HTR-8/SVneo (cell line): ENCODE results near the gene RNASE2.
"Not testable (repeated sequence)": the region's sequence is repeated elsewhere in the genome, so short reads cannot be mapped to it uniquely, and the experiment has no call there.

ENCODE experiments used
- DNase-seq: peaks from one replicate; pipeline ENCODE4 v3.0.0; 2011; ENCODE audit warnings: low spot score, mixed read lengths; ENCODE audit not compliant: insufficient read length
- FAIRE-seq: peaks from 2 replicates; lab custom pipeline; 2011; peaks lifted over from hg19 to GRCh38; lab: Jason Lieb, UNC

Gene RNASE2

DNA sequence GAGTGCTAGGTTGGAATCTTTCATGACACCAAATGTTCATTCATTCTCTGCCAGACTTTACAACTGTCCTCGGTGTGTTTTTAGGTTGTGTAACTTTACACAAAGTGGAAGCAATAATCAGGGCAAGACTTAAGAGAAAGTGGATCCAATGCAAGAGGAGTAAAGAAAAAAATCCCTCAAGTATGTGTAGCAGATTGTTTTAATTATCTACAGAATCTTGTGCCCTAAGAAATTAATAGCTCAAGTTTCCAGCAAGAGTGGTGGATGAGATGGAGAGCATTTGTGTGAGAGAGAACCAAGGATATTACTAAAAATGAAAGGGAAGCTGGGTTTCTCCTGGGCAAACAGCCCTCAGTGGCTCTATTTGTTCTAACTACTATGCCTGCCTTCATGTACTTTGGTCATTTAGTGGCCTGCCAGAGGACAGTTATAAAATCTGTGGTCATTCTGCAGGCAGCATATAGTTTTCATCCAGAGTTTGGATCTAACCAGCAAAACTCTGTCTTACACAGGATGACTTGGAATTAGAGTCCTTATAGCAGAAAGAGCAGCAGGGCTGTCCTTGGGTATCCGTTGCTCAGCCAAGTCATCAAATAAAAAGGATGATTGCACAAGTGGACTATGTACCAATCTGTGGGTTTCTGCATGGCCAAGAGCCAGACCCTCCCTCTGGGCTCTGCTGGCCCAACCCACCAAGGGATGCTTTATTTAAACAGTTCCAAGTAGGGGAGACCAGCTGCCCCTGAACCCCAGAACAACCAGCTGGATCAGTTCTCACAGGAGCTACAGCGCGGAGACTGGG lies at the start of gene RNASE2:
Gene RNASE2, plus strand, starts transcription at position 752 of the 802 bp plus-strand sequence. CDS start 285 bp downstream, outside the sequence.
- FAIRE-seq, DNase-seq: not testable (repeated sequence)

DNA sequence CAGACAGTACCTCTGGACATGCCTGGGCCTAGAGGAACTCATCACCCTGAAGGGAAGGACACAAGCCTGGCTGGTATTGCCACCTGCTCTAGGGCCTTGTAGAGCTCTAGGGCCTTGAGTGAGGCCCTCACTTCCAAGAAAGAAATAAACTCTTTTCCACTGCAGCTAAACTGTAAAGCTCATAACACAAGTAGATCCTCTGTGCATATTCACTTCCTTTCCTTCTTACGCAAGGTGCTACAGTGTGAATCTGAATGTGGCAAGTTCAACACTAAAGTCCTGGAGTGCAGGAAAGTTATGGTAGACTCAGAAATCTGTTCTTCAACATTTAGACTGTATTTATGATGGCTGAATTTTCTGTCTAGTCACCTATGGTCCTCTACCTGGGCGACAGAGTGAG lies 49.6 kb upstream of the RNASE2 start:
- DNase-seq (no peak), FAIRE-seq (no peak)

DNA sequence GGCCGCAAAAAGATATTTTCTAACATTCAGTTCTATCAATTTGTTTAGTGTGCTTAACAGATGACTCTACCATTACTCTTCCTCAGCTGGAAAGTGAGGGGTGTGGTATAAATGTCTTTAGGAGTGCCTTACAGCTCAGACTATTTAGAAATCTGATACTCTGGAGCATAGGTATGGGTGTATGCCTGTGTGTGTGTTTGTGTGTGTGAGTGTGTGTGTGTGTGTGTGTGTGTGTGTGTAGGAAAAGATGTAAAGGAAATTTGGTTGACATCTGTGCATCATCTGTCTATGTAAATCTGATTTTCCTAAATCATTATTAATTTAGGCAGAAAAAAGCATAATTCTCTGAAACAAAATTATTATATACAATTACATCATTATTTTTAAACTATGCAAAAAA lies 48.1 kb upstream of the RNASE2 start:
- DNase-seq, result no peak
- FAIRE-seq, result no peak

DNA sequence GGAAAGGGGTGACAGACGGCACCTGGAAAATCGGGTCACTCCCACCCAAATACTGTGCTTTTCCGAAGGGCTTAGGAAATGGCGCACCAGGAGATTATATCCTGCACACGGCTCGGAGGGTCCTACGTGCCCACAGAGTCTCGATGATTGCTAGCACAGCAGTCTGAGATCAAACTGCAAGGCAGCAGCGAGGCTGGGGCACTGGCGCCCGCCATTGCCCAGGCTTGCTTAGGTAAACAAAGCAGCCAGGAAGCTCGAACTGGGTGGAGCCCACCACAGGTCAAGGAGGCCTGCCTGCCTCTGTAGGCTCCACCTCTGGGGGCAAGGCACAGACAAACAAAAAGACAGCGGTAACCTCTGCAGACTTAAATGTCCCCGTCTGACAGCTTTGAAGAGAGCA lies 44.5 kb upstream of the RNASE2 start:
- not testable (repeated sequence) for FAIRE-seq, DNase-seq

- FAIRE-seq, DNase-seq: not testable (repeated sequence)
These were observed 36.1 kb upstream of the RNASE2 start for GRCh38 chr14:20919038-20919756.

- DNase-seq, FAIRE-seq: not testable (repeated sequence)
These were observed 31.5 kb upstream of the RNASE2 start for GRCh38 chr14:20923766-20924297.

DNA sequence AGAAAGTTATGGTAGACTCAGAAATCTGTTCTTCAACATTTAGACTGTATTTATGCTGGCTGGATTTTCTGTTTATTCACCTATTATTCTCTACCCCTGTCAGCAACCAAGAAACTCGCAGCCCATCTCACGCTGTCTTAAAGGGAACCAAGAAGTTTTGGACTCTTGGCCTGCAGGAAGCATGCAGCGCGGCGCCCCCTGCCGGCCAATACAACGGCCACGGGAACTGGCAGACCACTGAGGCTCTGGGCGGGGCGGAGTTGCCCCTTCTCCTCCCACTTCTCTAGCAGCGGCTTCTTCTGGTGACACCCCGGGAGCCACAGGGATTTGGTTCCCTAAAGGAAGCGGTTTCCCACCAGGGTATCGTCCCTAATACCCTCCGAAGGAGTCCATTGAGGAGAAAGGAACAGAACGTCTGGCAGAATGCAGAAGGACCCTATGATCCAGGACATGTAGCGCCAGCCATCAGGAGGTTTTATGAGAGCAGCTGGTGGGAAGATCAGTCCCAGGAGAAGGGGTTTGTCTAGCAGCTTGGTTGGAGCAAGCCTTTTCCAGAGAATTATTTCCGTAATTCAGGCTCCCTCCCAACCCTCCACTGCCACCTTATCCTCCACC lies 21.0 kb upstream of the RNASE2 start:
- no peak for DNase-seq
- no peak for FAIRE-seq

DNA sequence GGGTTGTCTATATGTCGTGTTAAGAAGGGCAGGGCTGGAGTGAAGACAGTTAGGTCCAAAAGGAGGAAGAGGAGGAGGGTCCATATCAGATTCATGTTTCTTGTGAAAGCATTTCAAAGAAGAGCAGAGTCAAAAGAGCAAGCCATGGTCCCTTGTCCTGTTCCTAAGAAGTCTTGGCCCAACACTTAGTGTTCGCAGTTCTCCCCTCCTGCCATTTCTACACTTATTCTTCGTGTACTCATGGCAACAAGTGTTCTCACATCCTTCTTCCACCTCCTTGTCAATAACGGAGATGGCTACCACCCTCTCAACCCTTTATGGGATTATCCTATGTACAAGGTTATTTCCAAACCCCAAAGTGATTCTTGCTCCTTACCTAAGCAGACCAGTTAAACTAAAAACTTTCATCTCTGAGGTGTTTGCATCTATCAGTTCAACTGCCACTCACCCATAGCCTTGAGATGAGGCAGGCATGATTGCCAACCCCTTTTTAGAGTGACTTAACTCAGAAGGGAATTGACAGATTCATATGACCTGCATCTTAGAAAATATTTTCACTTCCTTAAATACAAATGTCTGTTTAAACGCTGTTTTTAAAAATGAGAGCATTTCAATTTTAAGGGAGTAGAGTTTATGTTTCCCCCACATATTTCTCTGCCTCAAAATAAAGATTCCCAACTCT lies 19.8 kb upstream of the RNASE2 start:
- DNase-seq (no peak), FAIRE-seq (no peak)

DNA sequence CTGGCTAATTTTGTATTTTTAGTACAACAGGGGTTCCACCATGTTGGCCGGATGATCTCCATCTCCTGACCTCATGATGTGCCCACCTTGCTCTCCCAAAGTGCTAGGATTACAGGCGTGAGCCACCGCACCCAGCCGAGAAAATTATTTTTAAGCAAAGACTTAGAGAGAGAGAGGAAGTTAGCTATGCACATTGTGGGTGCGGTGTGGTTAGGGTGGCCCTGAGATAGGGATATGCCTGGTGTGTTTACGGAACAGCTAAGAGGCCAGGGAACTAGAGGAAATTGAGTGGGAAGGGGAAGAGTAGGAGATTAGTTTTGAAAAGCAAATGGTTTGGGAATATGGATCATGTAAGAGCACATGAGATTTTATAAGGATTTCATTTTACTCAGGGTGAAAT lies 10.1 kb upstream of the RNASE2 start:
- not testable (repeated sequence) for FAIRE-seq, DNase-seq

DNA sequence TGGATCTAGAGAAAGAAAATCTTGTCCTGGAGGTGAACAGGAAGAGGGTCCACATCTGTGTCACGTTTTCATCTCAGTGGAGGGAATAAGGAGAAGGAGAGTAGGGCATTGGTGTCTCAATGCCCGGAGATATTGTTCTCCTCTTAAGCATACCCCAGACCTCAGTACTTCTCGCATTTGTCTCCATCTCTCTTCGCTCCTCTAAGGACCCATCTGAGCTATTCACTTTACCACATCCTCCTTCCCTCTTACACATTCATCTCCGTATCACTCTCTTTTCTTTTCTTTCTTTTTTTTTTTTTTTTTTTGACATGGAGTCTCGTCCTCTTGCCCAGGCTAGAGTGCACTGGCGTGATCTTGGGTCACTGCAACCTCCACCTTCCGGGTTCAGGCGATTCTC lies 8.6 kb upstream of the RNASE2 start:
- DNase-seq, result not testable (repeated sequence)
- peak; percentile 31 for FAIRE-seq

- not testable (repeated sequence) for FAIRE-seq, DNase-seq
These were observed 219 bp downstream of the RNASE2 start for GRCh38 chr14:20955538-20955873.

- DNase-seq (no peak), FAIRE-seq (no peak)
These were observed 1.2 kb downstream of the RNASE2 start for GRCh38 chr14:20956376-20956976.

DNA sequence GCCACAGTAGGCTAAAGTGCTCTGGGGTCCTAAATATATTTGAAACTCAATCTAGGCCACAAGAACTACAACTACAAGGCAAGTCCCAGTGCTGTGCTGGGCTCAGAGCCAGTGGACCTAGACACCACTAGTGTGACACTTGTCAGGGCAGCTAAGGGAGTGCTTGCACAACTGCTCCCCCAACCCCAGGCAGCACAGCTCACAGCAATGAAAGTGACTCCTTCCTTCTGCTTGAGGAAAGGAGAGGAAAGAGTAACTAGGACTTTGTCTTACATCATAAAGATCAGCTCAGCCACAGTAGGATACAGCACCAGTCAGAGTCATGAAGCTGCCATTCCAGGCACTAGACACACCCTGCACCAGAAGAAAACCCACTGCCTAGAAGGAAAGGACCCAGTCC lies 3.7 kb downstream of the RNASE2 start:
- FAIRE-seq, DNase-seq: not testable (repeated sequence)

GRCh38 chr14:20969336-20969735 lies 14.0 kb downstream of the RNASE2 start:
- DNase-seq, result no peak
- FAIRE-seq, result no peak

DNA sequence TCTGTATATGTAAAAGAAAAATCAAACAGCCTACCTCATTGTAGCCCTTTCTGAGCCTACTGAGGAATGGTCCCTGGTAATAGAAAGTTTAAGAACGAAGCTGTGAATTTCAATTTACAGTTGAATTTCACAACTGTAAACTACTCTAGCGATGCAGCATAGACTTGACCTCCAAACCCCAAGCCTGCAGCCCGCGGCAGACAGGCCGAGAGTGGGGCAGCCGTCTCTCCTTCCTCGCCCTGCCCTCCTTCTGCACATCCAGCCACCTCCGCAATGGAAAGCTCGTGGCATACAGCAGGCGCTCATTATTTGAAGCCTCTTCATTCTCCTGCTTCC lies 15.3 kb downstream of the RNASE2 start:
- FAIRE-seq (no peak), DNase-seq (no peak)

DNA sequence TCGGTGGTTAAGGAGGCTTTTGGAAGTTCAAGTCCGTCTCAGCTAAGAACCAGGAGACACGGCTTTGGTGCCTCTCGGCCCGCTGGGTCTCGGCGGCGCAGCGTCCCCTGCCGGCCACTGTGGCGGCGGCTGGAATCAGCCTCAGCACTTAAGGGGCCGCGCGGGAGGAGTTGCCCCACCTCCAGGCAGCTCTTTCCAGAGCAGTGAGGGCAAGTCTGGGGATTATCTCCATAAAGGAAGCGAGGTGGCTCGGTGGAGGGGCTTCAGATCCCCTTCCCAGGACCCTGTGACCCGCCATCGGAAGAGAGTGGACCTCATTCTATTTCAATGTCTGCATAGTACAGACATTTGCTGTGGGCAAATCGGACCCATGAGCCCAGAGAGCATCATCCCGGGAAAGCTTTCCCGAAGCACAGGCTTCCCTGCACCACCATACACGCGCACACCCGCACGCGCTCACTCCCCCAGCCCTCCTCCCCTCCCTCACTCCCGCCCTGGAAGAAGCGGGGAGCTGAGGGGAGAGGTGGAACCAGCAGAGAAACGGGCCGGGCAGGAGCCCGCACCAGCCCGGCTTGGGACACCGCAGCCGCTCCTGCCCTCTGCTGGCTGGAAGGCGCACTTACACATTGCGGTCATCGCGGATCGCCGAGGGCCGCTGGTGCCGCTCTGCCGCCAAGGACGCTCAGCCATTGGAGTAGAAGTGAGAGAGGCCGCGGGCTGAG lies 15.9 kb downstream of the RNASE2 start:
- DNase-seq (peak; percentile 60), FAIRE-seq (peak; percentile 74)

DNA sequence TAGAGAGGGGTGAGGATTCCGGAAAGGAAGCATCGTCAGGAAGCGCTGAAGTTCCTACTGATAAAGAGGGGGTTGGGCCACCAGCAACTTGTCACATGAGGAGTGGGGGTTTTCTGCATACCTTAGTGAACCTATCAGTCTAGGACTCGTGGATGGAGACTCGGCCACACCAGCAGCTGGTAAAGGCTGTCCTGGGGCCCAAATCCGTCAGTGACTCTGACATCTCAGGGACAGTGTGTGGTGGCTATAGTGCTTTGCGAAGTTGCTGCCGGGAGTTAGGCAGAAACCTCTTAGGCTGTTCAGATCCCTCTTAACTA lies 16.4 kb downstream of the RNASE2 start:
- DNase-seq (no peak), FAIRE-seq (no peak)

DNA sequence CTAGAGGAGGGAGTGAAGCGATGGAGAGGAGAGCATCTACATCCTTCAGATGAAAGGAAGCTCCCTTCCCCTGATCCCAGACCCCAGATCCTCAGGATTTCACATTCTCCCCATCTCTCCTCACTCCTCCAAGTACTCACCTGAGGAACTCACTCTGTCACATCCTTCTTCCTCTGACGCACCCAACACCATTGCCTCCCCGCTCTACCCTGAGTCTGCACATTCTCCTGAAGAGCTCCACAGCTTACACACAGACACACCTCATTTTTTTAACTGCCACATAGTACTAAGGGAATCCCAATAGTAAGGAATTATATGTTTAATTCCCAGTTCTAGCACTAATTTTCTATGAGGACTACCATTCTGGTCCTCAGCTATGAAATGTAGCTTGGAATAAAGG lies 18.2 kb downstream of the RNASE2 start:
- DNase-seq (no peak), FAIRE-seq (no peak)

DNA sequence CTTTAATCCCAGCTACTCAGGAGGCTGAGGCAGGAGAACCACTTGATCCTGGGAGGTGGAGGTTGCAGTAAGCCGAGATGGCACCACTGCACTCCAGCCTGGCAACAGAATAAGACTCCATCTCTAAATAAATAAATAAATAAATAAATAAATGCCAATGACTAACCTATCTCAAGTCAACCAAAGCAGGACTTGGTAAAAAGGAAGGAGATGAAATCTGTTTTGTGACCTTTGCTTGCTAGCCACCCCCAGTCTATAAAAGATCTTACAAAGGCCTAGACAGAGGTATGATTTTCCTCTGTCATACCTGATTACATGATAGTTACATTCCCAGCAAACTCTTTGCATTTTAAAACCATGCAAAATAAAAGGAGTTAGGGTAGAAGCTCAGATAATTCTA lies 21.0 kb downstream of the RNASE2 start:
- FAIRE-seq, result no peak
- DNase-seq, result no peak
